OCI-LY7 (cell line): Measurements from ENCODE around the gene AKR1C4.

Source experiments
- EZH2phosphoT487 ChIP-seq: fragments of 200-600 bp; sonication (generic); IDR thresholded peaks from 2 replicates; pipeline ENCODE4 v1.6.1; 2018; ENCODE audit warnings: low read depth, borderline replicate concordance, mild to moderate bottlenecking, mixed run types, antibody characterized with exemption, low read length, moderate library complexity, mixed read lengths
- TF ChIP-seq, protein P1 (sequence below): fragments of 200-600 bp; sonication (generic); conservative IDR thresholded peaks from 2 replicates; pipeline ENCODE4 v1.5.1; 2014; ENCODE audit warnings: mild to moderate bottlenecking, antibody characterized with exemption, low read length, moderate library complexity, mixed read lengths

DNA sequence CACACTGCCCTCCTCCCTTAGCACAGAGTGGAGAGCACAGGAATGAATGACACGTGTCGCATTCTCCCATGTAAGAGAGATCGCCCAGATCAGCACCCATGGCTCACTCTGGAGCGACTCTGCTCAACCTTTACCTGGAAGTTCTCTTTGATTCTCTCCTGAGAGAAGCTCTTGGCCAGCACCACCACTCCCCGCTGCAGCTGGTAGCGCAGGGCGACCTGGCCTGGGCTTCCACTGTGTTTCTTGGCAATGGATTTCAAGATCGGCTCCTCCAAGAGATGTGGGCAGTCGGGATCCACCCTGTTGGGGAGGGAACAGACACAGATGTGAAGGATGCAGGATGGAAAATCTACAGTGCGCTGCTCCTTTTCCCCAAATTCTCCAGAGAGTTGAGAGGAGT, 39.1 kb upstream of the AKR1C4 start:
- TF ChIP-seq, protein P1, sequence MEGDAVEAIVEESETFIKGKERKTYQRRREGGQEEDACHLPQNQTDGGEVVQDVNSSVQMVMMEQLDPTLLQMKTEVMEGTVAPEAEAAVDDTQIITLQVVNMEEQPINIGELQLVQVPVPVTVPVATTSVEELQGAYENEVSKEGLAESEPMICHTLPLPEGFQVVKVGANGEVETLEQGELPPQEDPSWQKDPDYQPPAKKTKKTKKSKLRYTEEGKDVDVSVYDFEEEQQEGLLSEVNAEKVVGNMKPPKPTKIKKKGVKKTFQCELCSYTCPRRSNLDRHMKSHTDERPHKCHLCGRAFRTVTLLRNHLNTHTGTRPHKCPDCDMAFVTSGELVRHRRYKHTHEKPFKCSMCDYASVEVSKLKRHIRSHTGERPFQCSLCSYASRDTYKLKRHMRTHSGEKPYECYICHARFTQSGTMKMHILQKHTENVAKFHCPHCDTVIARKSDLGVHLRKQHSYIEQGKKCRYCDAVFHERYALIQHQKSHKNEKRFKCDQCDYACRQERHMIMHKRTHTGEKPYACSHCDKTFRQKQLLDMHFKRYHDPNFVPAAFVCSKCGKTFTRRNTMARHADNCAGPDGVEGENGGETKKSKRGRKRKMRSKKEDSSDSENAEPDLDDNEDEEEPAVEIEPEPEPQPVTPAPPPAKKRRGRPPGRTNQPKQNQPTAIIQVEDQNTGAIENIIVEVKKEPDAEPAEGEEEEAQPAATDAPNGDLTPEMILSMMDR, result no peak
- TF ChIP-seq EZH2phosphoT487, result no peak
